Measurements from ENCODE around the gene CORO2A. TPM values are rescaled to one million over a fixed set of nuclear protein-coding genes. Genes with fewer than 3 reads are reported as not detected.

Gene CORO2A
- total and polyA plus RNA-seq, 2 of the 4 experiments (the other 2 are of a cell fraction) = 1.9 to 2.2 TPM

DNA sequence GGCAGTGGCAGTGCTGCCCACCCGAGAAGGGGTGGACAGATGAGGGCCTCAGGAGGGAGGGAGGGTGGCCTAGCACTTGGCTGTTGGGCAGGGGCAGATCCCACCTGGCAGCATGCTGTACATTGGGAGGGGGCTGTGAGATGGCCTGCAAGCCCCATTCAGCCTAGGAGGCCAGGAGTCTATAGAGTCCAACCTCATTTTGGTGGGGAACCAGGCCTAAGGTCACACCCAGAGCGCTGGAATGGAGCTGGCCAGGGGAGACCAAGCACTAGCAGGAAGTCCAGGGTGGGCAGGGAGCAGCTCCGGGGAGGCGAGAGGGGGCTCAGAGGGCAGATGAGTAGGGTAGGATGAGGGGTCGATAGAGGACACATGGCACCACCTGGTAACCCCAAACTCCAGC, 96.3 kb downstream of the CORO2A start:
- no peak overlapping the region for H4K5ac ChIP-seq (ENCODE audit: low read depth, low read length)
- no peak overlapping the region for H2BK120ac ChIP-seq (ENCODE audit: low read depth, low read length)
- no peak overlapping the region for H3K23ac ChIP-seq (ENCODE audit: low read depth, low read length)
- no peaks in the 10 kb centered on the region for H4K20me1 ChIP-seq (ENCODE audit: insufficient read depth, low read length)
- dilution Hi-C loops (cut with HindIII; ENCODE audit: low sequenced_read_pairs, unreplicated experiment) (no loop called here), intact Hi-C loops (cut with micrococcal nuclease) (no loop called here), in situ Hi-C loops (cut with MboI; ENCODE audit: low sequenced_read_pairs) (no loop called here)
- no peak overlapping the region for H3K4me2 ChIP-seq (ENCODE audit: low read depth, low read length)
- ChIA-PET CTCF (no interaction called here), POLR2A (ENCODE audit: unreplicated experiment) (no interaction called here)
- no peak overlapping the region for H2BK15ac ChIP-seq (ENCODE audit: low read depth, low read length)
- no peak overlapping the region for H2BK20ac ChIP-seq (ENCODE audit: low read depth, low read length)
- no peak overlapping the region for H2BK5ac ChIP-seq (ENCODE audit: low read depth, low read length, poor library complexity, severe bottlenecking)
- H4K91ac ChIP-seq (ENCODE audit: insufficient read depth, low read depth, low read length) = no peak overlapping the region
- no peak overlapping the region for H3K27ac ChIP-seq (ENCODE audit: insufficient read depth, low read length)
- no peak overlapping the region for H3K4ac ChIP-seq (ENCODE audit: low read depth, low read length)
- no peak overlapping the region for H2AK9ac ChIP-seq (replicated peaks; ENCODE audit: low read depth, low read length, poor library complexity)
- H3K4me3 ChIP-seq (ENCODE audit: insufficient read depth, low read depth, low read length) = no peak overlapping the region
- no peaks in the 10 kb centered on the region for H3K79me1 ChIP-seq (ENCODE audit: low read depth in 1 of 2, low read length in 2 of 2)
- H3K9me3 ChIP-seq (ENCODE audit: control insufficient read depth, insufficient read depth, low read length) = no peaks in the 10 kb centered on the region
- BruUV-seq (replicated peaks) = no TSS peak
- no peaks in the 10 kb centered on the region; the same call in 1 of the 2 replicates for H3K9me1 ChIP-seq (ENCODE audit: insufficient read depth, low read length)
- no peaks in the 10 kb centered on the region for H3K27me3 ChIP-seq (ENCODE audit: control insufficient read depth, insufficient read depth, low read length)
- no peak overlapping the region for H2AK5ac ChIP-seq (ENCODE audit: low read depth, low read length)
- no peak overlapping the region for H3K56ac ChIP-seq (ENCODE audit: extremely low read depth, insufficient read depth, low read length)
- no peak overlapping the region for H3K18ac ChIP-seq (ENCODE audit: low read depth, low read length)
- no peak overlapping the region for H3K14ac ChIP-seq (replicated peaks; ENCODE audit: low read depth, low read length)
- no peak overlapping the region for H4K8ac ChIP-seq (ENCODE audit: low read depth in 2 of 2, low read length in 2 of 2)
- no peak for TF ChIP-seq RCOR1 (IDR thresholded peaks at IDR 0.05; ENCODE audit: insufficient replicate concordance, low read length)
- no peak for TF ChIP-seq CEBPB (IDR thresholded peaks at IDR 0.05; ENCODE audit: low read depth, low read length)
- no peak for TF ChIP-seq CHD1 (IDR thresholded peaks at IDR 0.05; ENCODE audit: low read depth, low read length)
- no peak for TF ChIP-seq MXI1 (IDR thresholded peaks at IDR 0.05; ENCODE audit: borderline replicate concordance, low read depth, low read length)
- no peak for TF ChIP-seq MAFK (IDR thresholded peaks at IDR 0.05; ENCODE audit: low read depth, low read length)
- no peak for TF ChIP-seq RAD21 (IDR thresholded peaks at IDR 0.05; ENCODE audit: low read length)
- TF ChIP-seq RFX5 (IDR thresholded peaks at IDR 0.05; ENCODE audit: low read depth, low read length) = no peak
- no peak for TF ChIP-seq SMC3 (IDR thresholded peaks at IDR 0.05; ENCODE audit: low read depth, low read length)
- H3K36me3 ChIP-seq (ENCODE audit: control insufficient read depth, insufficient read depth, low read length) = peaks cover 1% of the 10 kb centered on the region; the same call in 1 of the 2 replicates
- H3K9ac ChIP-seq (ENCODE audit: low read depth, low read length) = no peak overlapping the region
- no peaks in the 10 kb centered on the region for H3K4me1 ChIP-seq (ENCODE audit: control insufficient read depth, insufficient read depth, low read length)
- ATAC-seq (ENCODE audit: low read depth) (no peak), DNase-seq (no peak)
- WGBS, 2 experiments (ENCODE audit: extremely low coverage in 2 of 2, insufficient read length in 1 of 2) = no CpG with 5 or more reads among the region's 5 CpGs
- no peak overlapping the region for H2AFZ ChIP-seq (replicated peaks; ENCODE audit: low read length, poor library complexity)

Data from IMR-90 (cell line).